ENCODE data around the gene NFIL3.
"Not testable (repeated sequence)": the region's sequence is repeated elsewhere in the genome, so short reads cannot be mapped to it uniquely, and the experiment has no call there.

The NFIL3 gene

GRCh38 chr9:91423785-91424402 is at the start of gene NFIL3:
NFIL3 (minus strand) TSS chr9:91423832; CDS start chr9:91410734, 13,098 bp downstream.
- peak; percentile 77 for DNase-seq

GRCh38 chr9:91471524-91471923 is 47.9 kb upstream of the NFIL3 start:
- DNase-seq, result not testable (repeated sequence)

- no peak for DNase-seq
Measured at GRCh38 chr9:91465420-91465819, 41.8 kb upstream of the NFIL3 start.

DNA sequence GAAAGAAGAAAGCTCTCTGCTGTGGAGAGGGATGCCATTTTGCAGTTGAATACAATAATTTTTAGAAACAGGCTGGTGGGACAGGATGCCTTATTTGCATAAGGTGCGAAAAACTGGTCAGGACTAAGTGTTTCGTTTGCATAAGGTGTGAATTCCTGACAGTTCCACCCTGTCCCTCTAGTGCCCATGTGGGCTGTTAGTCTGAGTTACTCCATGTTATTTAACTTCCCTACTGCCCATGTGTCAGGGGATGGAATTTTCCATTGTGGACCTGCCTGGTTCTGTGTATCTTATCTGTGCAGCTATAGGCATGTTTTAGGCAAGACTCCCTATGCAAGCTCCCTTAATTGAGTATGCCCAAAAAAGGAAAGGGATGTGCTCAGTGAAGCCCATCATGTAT is 35.3 kb upstream of the NFIL3 start:
- no peak for DNase-seq

DNA sequence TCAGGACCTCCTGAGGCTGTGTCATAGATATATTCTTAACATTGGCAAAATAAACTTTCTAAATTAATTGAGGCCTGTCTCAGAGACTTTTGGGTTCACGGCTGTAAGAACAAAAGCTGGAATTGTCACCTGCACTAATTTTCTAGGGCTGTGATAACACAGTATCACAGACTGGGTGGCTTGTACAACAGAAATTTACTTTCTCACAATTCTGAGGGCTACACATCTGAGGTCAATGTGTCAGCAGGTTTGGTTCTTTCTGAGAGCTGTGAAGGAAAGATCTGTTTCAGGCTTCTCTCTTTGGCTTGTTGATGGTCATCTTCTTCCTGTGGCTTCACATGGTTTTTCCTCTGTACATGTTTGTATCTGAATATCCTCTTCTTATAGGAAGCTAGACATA is 29.2 kb upstream of the NFIL3 start:
- no peak for DNase-seq

DNA sequence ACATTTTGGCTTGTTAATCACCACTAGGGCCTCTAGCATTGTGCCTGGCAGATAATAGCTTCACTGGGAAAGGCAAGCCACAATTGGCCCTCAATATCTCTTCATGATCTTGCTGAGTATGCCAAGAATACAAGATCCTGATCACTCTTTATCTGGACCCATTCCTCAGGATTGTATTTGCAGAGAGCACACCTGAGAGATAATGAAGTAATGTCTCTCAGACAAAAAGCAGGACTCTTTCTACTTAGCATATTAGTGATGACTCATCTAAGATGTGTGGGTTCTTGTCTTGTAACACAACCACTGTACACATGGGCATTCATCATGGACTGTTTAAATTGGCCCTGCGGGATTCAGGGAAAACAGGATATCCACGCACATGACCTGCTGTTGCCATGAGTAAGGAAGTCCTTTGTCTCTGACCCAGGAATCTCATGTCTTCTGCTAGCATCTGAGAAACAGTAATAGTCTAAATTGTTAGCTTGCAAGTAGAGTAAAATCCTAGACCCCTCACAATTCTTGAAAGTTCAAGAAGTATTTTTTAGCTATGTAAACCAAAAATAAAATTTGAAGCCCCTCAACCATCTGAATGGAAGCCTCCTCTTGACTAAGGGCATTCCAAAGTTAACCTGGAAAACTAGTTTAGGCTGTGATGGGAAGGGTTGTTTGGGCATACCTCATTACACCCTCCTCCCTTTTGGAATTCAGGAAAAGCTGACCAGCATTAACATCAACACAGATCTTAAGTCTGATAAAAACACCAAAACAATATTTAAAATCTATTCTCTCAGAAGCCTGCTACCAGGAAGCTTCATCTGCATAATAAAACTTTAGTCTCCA is 28.0 kb upstream of the NFIL3 start:
- no peak for DNase-seq

- DNase-seq, result no peak
Measured at GRCh38 chr9:91445135-91445534, 21.5 kb upstream of the NFIL3 start.

DNA sequence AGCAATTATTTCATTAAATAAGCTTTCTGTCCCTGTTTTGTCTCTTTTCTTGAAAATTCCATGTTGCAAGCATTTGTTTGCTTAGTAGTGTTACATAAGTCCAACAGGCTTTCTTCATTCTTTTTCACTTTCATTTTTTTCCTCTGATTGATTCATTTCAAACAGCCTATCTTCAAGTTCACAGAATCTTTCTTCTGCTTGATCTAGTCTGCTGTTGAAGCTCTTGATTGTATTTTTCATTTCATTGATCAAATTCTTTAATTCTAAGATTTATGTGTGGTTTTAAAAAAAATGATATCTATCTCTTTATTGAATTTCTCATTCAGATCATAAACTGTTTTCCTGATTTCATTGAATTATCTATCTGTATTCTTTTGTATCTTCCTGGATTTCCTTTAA is 20.4 kb upstream of the NFIL3 start:
- no peak for DNase-seq

- no peak for DNase-seq
Measured at GRCh38 chr9:91443321-91443993, 19.8 kb upstream of the NFIL3 start.

GRCh38 chr9:91436841-91437240 is 13.2 kb upstream of the NFIL3 start:
- DNase-seq, result no peak

- no peak for DNase-seq
Measured at GRCh38 chr9:91433180-91433579, 9.5 kb upstream of the NFIL3 start.

GRCh38 chr9:91431485-91431884 is 7.9 kb upstream of the NFIL3 start:
- DNase-seq, result no peak

GRCh38 chr9:91429501-91429900 is 5.9 kb upstream of the NFIL3 start:
- no peak for DNase-seq

GRCh38 chr9:91428927-91429351 is 5.3 kb upstream of the NFIL3 start:
- no peak for DNase-seq

- no peak for DNase-seq
Measured at GRCh38 chr9:91428436-91428835, 4.8 kb upstream of the NFIL3 start.

GRCh38 chr9:91427873-91428272 is 4.2 kb upstream of the NFIL3 start:
- no peak for DNase-seq

DNA sequence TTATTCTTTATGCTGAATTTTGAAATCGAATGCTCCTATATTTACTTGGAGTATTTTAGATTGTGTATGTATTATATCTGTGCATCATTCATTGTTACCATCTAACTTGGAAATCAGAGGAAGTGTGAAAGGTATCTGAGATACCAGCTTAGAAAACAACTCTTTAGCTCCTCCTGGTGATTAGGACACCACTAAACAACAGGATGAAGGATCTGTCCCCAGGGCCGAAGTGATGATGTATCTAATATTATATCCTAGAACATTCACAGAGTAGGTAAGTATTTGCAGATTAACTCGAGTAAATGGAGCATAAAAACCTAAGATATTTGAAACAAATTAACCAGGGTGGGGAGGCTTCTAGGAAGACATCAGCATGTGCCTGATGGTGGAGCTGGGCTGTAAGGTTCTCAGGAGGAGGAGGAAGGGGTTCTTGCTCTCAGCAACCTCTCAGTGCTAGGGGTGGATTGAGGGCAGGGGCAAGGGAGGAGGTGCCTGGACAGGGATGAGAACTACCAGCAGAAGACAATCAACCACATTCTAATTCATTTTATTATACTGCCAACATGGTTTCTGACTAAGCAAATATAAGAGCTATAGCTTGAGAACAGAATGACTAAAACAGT is 2.6 kb upstream of the NFIL3 start:
- no peak for DNase-seq

DNA sequence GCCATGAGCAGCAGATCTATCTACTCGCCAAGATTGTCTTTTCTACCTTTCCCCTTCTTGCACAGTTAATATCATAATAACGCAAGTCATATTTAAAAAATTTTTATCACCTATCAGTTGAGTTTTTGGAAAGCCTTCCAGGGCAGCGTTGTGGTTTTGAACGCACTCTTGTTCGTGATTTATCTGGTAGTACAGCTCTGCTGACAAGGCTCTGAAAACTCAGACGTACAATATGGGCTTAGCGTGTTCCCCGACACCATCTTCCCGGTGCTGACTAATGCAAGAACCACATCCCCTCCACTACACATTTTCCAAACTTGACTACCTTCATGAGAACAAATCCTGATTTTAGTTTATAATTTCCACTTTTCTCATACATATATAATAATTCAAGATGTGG is 1.6 kb upstream of the NFIL3 start:
- no peak for DNase-seq

GRCh38 chr9:91424403-91425176 is 958 bp upstream of the NFIL3 start:
- peak; percentile 29 for DNase-seq

DNA sequence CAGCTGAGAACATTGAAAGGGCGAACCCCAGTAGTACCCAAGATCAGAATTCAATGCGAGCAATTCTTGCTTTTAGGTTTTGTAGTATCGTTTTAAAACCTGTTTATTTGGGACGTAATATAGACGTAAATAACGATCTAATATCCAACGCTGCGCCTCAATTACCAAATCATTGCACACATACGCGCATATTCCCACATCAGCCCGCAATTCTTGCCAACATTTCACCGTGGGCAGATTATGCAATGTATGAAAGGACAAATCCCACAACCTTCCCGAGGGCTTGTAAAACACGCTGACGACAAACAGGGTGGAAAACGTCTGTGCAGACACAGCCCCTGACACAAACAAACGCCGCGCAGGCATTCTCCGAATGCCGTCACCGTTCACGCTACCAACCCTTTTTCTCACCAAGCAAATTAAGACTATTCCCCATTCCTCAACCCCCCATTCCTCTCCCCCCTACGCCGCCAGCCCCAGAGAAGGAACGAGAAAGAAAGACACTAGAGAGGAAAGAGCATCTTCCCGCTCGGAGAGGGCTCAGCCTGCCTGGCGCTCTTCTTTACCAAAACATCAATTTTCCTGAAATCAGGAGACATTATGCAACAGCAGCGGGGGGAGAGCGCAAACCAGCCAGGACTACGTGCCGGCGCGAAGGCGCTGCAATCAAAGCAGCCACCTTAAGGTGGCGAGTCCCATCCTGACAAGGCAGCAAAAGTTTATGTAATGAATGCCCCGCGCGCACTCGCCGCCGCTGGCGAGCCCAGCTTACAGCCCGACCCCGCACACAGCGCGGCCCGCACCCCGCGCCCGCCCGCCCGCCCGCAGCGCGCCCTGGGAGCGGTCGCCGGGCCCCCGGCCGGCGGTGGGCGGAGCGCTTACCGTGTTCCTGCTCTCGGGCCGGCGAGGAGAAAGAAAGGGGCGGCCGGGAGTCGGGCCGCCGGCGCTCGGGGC is 597 bp downstream of the NFIL3 start:
- peak; percentile 67 for DNase-seq

GRCh38 chr9:91421971-91422757 is 1.5 kb downstream of the NFIL3 start:
- no peak for DNase-seq

Measured in NCI-H2171 (cell line).